ENCODE measurements around the gene SELENOT. TPM values are rescaled to one million over a fixed set of nuclear protein-coding genes. Genes with fewer than 3 reads are reported as not detected.
A peak's percentile ranks its signal among the peaks of the same experiment; 100 is the strongest.

Gene SELENOT
- total RNA-seq, result 100 to 1,000 TPM; 115 to 163 TPM
- polyA plus RNA-seq (ENCODE audit: insufficient read length in 6 of 6), result 10 to 100 TPM; 62.7 to 87.6 (median 77.5) TPM
- long read RNA-seq, donor 1, transcript SELENOT-202 (6 exons, 3,469 nt), result major isoform, 40 of 59 reads
- long read RNA-seq, donor 1, partial matches to known transcripts, result 17 of 59 reads
- long read RNA-seq, donor 1, other reads (novel, unspliced or antisense), result 0 of 59 reads
- long read RNA-seq, donor 2, transcript SELENOT-202 (6 exons, 3,469 nt), result major isoform, 31 of 49 reads
- long read RNA-seq, donor 2, transcript SELENOT-201 (2 exons, 585 nt), result minor isoform, 5 of 49 reads
- long read RNA-seq, donor 2, partial matches to known transcripts, result 12 of 49 reads
- long read RNA-seq, donor 2, other reads (novel, unspliced or antisense), result 0 of 49 reads
- long read RNA-seq, donor 3, transcript SELENOT-202 (6 exons, 3,469 nt), result major isoform, 26 of 44 reads
- long read RNA-seq, donor 3, partial matches to known transcripts, result 15 of 44 reads
- long read RNA-seq, donor 3, other reads (novel, unspliced or antisense), result 0 of 44 reads
- long read RNA-seq, donor 4, transcript SELENOT-202 (6 exons, 3,469 nt), result major isoform, 78 of 81 reads
- long read RNA-seq, donor 4, partial matches to known transcripts, result 2 of 81 reads
- long read RNA-seq, donor 4, other reads (novel, unspliced or antisense), result 1 of 81 reads
- long read RNA-seq, donor 5, transcript SELENOT-202 (6 exons, 3,469 nt), result major isoform, 38 of 62 reads
- long read RNA-seq, donor 5, partial matches to known transcripts, result 22 of 62 reads
- long read RNA-seq, donor 5, other reads (novel, unspliced or antisense), result 0 of 62 reads
- long read RNA-seq, donor 6, transcript SELENOT-202 (6 exons, 3,469 nt), result major isoform, 45 of 67 reads
- long read RNA-seq, donor 6, partial matches to known transcripts, result 17 of 67 reads
- long read RNA-seq, donor 6, other reads (novel, unspliced or antisense), result 0 of 67 reads
- long read RNA-seq, donor 7, transcript SELENOT-202 (6 exons, 3,469 nt), result major isoform, 28 of 32 reads
- long read RNA-seq, donor 7, partial matches to known transcripts, result 0 of 32 reads
- long read RNA-seq, donor 7, other reads (novel, unspliced or antisense), result 0 of 32 reads
- long read RNA-seq, donor 8, transcript SELENOT-202 (6 exons, 3,469 nt), result major isoform, 39 of 40 reads
- long read RNA-seq, donor 8, partial matches to known transcripts, result 0 of 40 reads
- long read RNA-seq, donor 8, other reads (novel, unspliced or antisense), result 0 of 40 reads
- long read RNA-seq, donor 9, result 0 reads
- long read RNA-seq, donor 10, transcript SELENOT-202 (6 exons, 3,469 nt), result major isoform, 71 of 76 reads
- long read RNA-seq, donor 10, partial matches to known transcripts, result 2 of 76 reads
- long read RNA-seq, donor 10, other reads (novel, unspliced or antisense), result 1 of 76 reads
- long read RNA-seq, donor 11, transcript SELENOT-202 (6 exons, 3,469 nt), result major isoform, 89 of 122 reads
- long read RNA-seq, donor 11, partial matches to known transcripts, result 28 of 122 reads
- long read RNA-seq, donor 11, other reads (novel, unspliced or antisense), result 0 of 122 reads
- long read RNA-seq, donor 12, transcript SELENOT-202 (6 exons, 3,469 nt), result major isoform, 32 of 43 reads
- long read RNA-seq, donor 12, partial matches to known transcripts, result 7 of 43 reads
- long read RNA-seq, donor 12, other reads (novel, unspliced or antisense), result 0 of 43 reads

GRCh38 chr3:150603153-150603979 lies at the start of gene SELENOT:
SELENOT (plus strand) TSS chr3:150603321; CDS start chr3:150603363, 42 bp downstream.
- Histone ChIP-seq H3K4me3 (peak within 1 kb of the TSS; percentile 48 to 63), H3K4me1 (peaks cover 10 to 47% of the 10 kb centered on the region in 2 donors), H3K27ac (peak within 1 kb of the TSS; percentile 96 to 99), H3K9me3 (no peaks in the 10 kb centered on the region), H3K36me3 (no peaks in the 10 kb centered on the region), H3K27me3 (no peaks in the 10 kb centered on the region)
- intact Hi-C loops (cut with DNase I), result no loop called here
- peak in 1 of 2 donors; percentile 34 for TF ChIP-seq CTCF (IDR thresholded peaks at IDR 0.05)
- peak; percentile 91 for ATAC-seq
- peak; percentile 94 to 98 (median 98) for DNase-seq

- no peak for TF ChIP-seq CTCF (IDR thresholded peaks at IDR 0.05)
- no peak for ATAC-seq
- H3K27me3 ChIP-seq, result no peaks in the 10 kb centered on the region
- peaks cover 4 to 53% of the 10 kb centered on the region in 2 donors for H3K36me3 ChIP-seq
- intact Hi-C loops (cut with DNase I), result no loop called here
- DNase-seq, result no peak
- peak overlapping the region in 1 of 2 donors; percentile 18 for H3K27ac ChIP-seq
- no peaks in the 10 kb centered on the region for H3K9me3 ChIP-seq
- H3K4me1 ChIP-seq, result peaks cover 0 to 14% of the 10 kb centered on the region in 2 donors
- no peak overlapping the region for H3K4me3 ChIP-seq
Measured at GRCh38 chr3:150555859-150556436, 47.2 kb upstream of the SELENOT start.

GRCh38 chr3:150556792-150557191 lies 46.3 kb upstream of the SELENOT start:
- peaks cover 4 to 59% of the 10 kb centered on the region in 2 donors for H3K36me3 ChIP-seq
- no peak overlapping the region for H3K4me3 ChIP-seq
- H3K9me3 ChIP-seq, result no peaks in the 10 kb centered on the region
- H3K27me3 ChIP-seq, result no peaks in the 10 kb centered on the region
- intact Hi-C loops (cut with DNase I), result no loop called here
- no peak for ATAC-seq
- DNase-seq, result no peak
- TF ChIP-seq CTCF (IDR thresholded peaks at IDR 0.05), result no peak
- peak overlapping the region in 1 of 2 donors; percentile 18 for H3K27ac ChIP-seq
- H3K4me1 ChIP-seq, result peaks cover 0 to 14% of the 10 kb centered on the region in 2 donors

GRCh38 chr3:150557725-150558124 lies 45.4 kb upstream of the SELENOT start:
- Histone ChIP-seq H3K4me3 (no peak overlapping the region), H3K4me1 (peaks cover 0 to 14% of the 10 kb centered on the region in 2 donors), H3K36me3 (peaks cover 4 to 60% of the 10 kb centered on the region in 2 donors), H3K27ac (no peak overlapping the region), H3K9me3 (no peaks in the 10 kb centered on the region), H3K27me3 (no peaks in the 10 kb centered on the region)
- no peak for TF ChIP-seq CTCF (IDR thresholded peaks at IDR 0.05)
- DNase-seq (no peak), ATAC-seq (no peak)
- intact Hi-C loops (cut with DNase I), result no loop called here

All from left lung (tissue), 14 donors.